Activated CD4-positive, alpha-beta T cell treated with anti-CD3 and anti-CD28 coated beads for 24 hours (primary cell): Measurements from ENCODE around the gene HOXC4.
"Not testable (repeated sequence)": the region's sequence is repeated elsewhere in the genome, so short reads cannot be mapped to it uniquely, and the experiment has no call there.

Source experiments
- DNase-seq, 2 donors: peaks; one replicate each; pipeline ENCODE4 v3.0.0-alpha.2; 2020; ENCODE audit warnings: low read depth in 2 of 2

HOXC4 gene

GRCh38 chr12:54040148-54040494, 13.5 kb upstream of the HOXC4 start:
- no peak for DNase-seq

DNA sequence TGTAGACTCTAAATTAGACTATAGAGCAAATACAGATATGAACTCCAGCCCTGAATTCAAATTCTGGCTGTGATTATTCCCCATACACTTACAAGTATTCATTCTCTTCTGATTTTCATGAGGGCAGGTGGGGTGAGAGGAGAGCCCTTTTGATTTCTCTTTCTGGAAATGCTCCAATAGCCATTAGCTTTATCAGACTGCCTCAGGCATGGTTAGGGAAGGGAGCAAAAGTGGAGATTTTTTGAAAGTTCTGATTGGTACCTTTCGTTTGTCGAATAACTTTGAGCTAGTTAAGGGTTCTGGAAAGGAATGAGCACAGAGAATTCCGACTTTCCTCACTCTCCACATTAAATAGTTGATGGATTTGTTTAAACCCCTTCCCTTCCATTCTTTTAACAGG, 13.0 kb upstream of the HOXC4 start:
- no peak for DNase-seq

DNA sequence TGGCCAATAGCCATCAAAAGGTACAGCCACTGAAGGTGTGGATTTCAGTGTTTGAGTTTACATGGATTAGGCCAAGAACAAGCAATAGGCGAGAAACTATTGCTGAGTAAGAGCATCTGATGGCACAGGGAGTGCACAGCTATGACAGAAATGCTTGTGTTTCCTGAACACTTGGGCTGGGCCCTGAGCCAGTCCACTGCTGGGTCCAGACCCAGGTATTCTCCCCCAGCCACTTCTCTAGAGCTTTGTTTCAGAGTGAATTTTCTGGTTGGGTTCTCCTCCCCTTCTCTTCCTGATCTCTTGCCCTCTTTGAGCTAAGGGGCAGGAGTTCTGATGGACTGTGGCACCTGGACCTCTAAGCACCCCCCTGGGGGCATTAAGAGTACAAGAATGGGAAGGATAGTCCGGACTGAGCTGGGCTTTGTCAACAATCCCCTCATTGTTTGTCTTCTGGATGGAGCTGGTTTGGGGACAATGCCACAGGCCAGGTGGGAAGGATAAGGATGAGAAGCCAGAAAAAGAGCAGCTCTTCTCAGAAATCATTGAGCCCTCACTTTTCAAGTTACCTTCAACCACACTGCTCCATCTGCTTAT, 12.4 kb upstream of the HOXC4 start:
- no peak for DNase-seq

DNA sequence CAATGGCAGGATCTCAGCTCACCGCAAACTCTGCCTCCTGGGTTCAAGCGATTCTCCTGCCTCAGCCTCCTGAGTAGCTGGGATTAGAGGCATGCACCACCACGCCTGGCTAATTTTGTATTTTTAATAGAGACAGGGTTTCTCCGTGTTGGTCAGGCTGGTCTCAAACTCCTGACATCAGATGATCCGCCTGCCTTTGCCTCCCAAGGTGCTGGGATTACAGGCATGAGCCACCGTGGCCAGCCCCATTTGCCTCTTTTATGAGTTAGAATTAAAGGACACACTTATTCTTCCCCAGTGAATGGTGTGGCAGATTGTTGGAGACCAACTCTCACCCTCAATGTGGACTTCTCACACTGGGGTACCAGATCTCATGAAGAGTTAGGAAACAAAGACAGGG, 11.6 kb upstream of the HOXC4 start:
- not testable (repeated sequence) for DNase-seq

GRCh38 chr12:54042970-54043853, 10.4 kb upstream of the HOXC4 start:
- no peak for DNase-seq

DNA sequence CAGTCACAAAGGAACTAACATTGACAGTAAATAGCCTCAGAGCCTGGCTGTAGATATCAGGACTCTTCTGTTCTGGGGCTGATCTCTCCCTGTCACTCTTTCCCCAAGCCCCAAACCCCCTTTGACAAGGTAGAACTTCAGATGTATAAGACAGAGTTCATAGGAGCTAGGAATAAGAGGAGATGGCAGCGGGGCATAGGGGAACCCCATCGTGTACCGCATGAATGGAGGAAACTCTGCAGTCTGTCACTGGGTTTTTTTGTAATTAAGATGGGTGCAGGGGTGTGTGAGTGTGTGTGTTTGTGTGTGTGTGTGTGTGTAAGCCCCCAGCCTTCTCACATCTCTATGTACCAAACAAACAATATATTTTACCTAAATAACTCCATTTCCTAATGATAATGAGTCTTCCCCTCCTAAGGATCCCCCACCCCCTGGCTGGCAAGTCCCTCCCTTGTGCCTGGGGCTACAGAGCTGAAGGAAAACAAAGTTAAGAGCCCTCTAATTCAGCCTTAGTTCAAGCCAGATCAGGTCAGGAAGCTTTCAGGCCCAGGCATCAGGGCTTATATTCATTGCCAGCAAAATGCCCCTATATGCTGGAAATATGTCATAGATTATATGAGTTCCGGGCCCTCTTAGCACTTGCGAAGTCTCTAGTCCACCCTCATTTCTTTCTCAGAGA, 9.1 kb upstream of the HOXC4 start:
- DNase-seq = no peak

DNA sequence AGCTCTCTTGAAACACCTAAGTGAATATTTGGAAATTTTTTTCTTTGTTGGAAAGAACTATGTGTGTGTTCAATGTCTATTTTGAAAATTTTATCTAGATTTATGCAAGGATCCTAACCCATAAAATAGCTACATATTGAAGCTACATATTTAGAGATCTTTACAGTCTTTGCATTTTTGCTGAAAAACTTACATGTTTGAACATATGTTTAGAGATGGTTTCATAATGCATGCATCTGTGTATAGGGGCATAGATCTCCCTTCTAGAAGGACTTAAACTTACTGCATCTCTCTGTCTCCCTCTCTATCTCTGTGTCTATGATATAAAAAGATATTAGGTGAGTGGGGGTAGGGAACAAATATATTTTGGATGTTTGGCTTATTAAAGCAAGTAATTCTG, 8.2 kb upstream of the HOXC4 start:
- DNase-seq = no peak

- no peak for DNase-seq
Measured at GRCh38 chr12:54045868-54046521, 7.6 kb upstream of the HOXC4 start.

DNA sequence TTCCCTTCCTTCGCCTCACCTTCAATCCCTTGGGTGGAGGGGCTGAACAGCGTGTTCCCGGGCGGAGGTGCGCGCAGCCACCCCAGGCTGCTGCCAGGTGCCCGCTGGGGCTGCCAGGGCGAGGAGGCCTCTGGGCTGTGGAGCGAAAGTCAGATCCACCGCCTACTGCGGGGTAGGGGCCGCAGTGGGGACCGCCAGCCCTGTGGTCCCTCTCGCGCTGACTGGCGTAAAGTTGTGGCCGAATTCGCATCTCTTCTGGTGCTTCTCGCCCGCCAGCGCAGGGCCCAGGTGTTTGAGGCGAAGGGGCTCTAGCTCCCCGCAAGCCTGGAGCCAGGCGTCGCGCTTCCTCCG, 6.9 kb upstream of the HOXC4 start:
- DNase-seq = no peak

GRCh38 chr12:54047160-54047963, 6.3 kb upstream of the HOXC4 start:
- DNase-seq = no peak

DNA sequence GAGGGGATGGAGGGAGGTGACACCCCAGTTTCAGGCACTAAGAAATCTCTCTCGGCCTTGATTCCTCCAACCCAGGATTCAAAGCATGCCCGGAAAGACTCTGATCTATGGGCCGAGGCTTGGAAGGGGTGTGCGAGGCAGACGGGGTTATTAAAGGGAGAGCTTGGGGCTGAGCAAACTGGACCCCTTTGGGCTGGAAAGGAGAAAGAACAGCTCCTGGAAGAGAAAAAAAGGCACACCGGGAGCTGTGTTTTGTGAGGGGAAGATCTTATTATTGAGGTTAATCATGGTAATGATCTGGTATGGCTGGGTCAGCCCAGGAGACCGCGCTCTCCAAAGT, 5.7 kb upstream of the HOXC4 start:
- no peak for DNase-seq

GRCh38 chr12:54048406-54049093, 5.1 kb upstream of the HOXC4 start:
- no peak for DNase-seq

GRCh38 chr12:54049108-54049507, 4.5 kb upstream of the HOXC4 start:
- no peak for DNase-seq

- no peak for DNase-seq
Measured at GRCh38 chr12:54050482-54050810, 3.2 kb upstream of the HOXC4 start.

- DNase-seq = no peak
Measured at GRCh38 chr12:54051026-54051842, 2.4 kb upstream of the HOXC4 start.

DNA sequence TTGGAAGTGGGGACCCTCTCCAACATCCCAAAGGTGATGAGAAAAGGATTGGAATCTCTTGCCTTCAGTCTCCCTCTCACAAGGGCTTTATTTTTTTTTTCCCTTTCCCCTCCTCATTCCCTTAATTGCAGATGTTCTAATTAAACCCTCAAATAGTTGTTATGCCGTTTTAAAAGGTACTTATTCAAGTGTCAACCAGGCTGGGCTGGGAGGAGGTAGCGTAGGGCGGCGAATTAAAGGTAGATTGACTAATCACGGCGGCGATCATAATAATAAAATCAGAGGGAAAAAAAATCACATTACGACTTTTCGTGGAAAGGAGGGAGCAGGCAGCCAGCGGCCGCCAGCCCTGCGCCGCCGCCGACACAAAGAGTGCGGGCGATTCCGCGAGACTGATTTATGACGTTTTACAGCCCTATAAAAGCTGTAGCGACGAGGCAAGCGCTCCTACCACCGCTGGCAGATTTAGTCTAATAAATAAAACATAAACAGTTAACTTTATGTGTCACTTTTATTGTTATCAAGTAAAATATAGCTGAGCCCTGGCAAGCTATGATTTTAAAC, 1.7 kb upstream of the HOXC4 start:
- no peak for DNase-seq

DNA sequence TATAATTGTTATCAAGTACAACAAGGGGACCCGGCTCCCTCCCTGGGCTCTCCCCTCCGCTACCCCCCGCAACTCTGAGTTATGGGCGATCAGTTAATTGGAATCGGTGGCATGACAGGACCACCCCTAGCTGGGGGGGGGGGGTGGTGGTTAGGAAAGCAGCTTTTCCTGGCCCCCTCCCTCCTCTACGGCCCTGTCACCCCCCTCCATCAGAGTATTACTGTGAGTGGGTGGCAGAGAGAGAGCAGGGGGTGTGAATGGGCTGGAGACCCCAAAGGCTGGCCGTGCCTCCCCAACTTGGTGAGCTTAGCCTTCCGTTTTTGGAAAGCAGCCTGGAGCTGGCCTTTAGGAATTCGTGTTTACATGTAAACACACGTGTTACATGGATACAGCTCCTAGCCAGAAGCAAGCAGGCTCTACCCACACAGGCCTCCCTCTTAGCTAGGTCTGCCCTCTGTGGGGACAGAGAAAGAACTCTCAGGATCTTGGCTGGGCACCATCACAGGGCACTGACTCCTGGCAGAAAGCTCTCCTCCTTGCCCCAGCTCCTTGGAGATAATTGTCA, 1.1 kb upstream of the HOXC4 start:
- no peak for DNase-seq

DNA sequence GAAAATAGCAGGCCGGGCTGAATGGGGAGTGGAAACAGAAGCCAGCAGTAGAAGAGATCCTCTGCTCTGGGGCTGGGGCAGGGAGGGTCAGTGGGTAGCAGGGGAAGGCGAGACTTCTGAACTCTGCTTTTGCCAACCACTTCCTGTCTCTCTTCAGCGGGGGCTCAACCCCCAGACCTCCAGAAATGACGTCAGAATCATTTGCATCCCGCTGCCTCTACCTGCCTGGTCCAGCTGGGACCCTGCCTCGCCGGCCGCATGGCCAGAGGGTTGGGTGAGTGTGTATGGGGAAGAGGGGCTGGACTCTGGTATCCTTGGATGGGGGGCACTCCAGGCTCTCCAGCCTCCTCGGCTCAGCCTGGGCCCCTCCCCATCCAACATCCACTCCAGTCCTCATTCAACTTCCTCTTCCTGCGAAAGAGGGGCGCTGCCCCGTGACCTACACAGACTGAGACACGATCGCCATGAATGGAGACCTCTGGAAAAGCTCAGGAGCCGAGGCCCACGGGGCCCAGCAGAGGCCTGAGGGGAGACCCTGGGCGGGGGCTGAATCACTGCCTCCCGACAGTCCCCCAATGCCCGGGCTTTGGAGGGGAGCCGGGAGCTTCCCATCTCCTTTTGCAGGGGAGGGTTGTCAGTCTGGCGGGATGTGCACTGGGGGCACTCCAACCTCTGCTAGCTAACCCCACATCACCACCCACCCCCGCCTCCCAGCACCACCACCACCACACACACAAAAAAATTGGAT, 458 bp upstream of the HOXC4 start:
- DNase-seq = no peak

DNA sequence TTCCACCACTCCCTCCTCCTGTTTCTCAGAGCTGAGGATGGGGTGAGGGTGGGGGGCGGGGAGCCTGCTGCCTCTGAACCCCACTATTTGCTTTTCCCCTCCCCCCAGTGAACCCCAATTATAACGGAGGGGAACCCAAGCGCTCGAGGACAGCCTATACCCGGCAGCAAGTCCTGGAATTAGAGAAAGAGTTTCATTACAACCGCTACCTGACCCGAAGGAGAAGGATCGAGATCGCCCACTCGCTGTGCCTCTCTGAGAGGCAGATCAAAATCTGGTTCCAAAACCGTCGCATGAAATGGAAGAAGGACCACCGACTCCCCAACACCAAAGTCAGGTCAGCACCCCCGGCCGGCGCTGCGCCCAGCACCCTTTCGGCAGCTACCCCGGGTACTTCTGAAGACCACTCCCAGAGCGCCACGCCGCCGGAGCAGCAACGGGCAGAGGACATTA, 1.1 kb downstream of the HOXC4 start:
- DNase-seq = no peak
